PC-3 (cell line): Measurements from ENCODE around the gene ENTREP3. TPM values are rescaled to one million over a fixed set of nuclear protein-coding genes. Genes with fewer than 3 reads are reported as not detected.

Source experiments
- ATAC-seq: fragments of 200-7000 bp; cut with Tn5 transposase; 2 replicates; pipeline ENCODE4 v1.9.1; 2020; ENCODE audit warnings: mild to moderate bottlenecking, moderate library complexity
- BruUV-seq: library from RNA; stranded (reverse); fragments of 400-500 nt; replicated peaks from 2 replicates; lab custom pipeline; 2021; lab: Mats Ljungman, UMichigan
- CTCF ChIA-PET: fragments of 300-600 bp; sonication (Branson Sonifier 250); formaldehyde crosslinking; loops from one replicate; lab custom pipeline; 2022; ENCODE audit warnings: antibody characterized with exemption; lab: Charles Lee
- POLR2A ChIA-PET: fragments of 300-600 bp; sonication (Branson Sonifier 250); formaldehyde crosslinking; loops from one replicate; lab custom pipeline; 2022; ENCODE audit warnings: antibody characterized with exemption; ENCODE audit not compliant: unreplicated experiment; lab: Charles Lee
- DNase-seq: peaks from one replicate; pipeline ENCODE4 v3.0.0-alpha.2; 2015
- H2AFZ ChIP-seq: fragments of 300-600 bp; sonication (generic); 2 replicates; pipeline ENCODE4 v1.6.0; 2016; ENCODE audit warnings: antibody characterized with exemption, low read length
- H3F3A ChIP-seq: fragments of 300-600 bp; sonication (generic); one replicate; pipeline ENCODE4 v1.6.0; 2017; ENCODE audit warnings: antibody characterized with exemption, low read length, control low read depth, mild to moderate bottlenecking; ENCODE audit not compliant: unreplicated experiment
- H3K27ac ChIP-seq: fragments of 300-600 bp; sonication (generic); 2 replicates; pipeline ENCODE4 v1.5.1; 2016; ENCODE audit warnings: mild to moderate bottlenecking, low read length
- H3K27me3 ChIP-seq: fragments of 300-600 bp; sonication (generic); 2 replicates; pipeline ENCODE4 v1.6.1; 2016; ENCODE audit warnings: low read length, mixed read lengths
- H3K36me3 ChIP-seq: fragments of 300-600 bp; sonication (generic); 2 replicates; pipeline ENCODE4 v1.6.1; 2016; ENCODE audit warnings: low read depth, mixed run types, low read length, mixed read lengths
- H3K4me1 ChIP-seq: fragments of 300-600 bp; sonication (generic); 2 replicates; pipeline ENCODE4 v1.5.1; 2016; ENCODE audit warnings: low read length; ENCODE audit not compliant: insufficient read depth
- H3K4me2 ChIP-seq: fragments of 300-600 bp; sonication (generic); 2 replicates; pipeline ENCODE4 v1.6.0; 2016; ENCODE audit warnings: low read length
- H3K4me3 ChIP-seq: fragments of 300-600 bp; sonication (generic); 2 replicates; pipeline ENCODE4 v1.5.1; 2016; ENCODE audit warnings: mild to moderate bottlenecking, low read length, mixed read lengths
- H3K79me2 ChIP-seq: fragments of 300-600 bp; sonication (generic); 2 replicates; pipeline ENCODE4 v1.6.1; 2017; ENCODE audit warnings: low read length, mixed read lengths
- H3K9ac ChIP-seq: fragments of 300-600 bp; sonication (generic); 2 replicates; pipeline ENCODE4 v1.6.0; 2016; ENCODE audit warnings: mild to moderate bottlenecking, low read length
- H3K9me2 ChIP-seq: fragments of 300-600 bp; sonication (generic); replicated peaks from 2 replicates; pipeline ENCODE4 v1.6.1; 2016; ENCODE audit warnings: mixed run types, low read length, mixed read lengths
- H3K9me3 ChIP-seq: fragments of 300-600 bp; sonication (generic); 2 replicates; pipeline ENCODE4 v1.6.1; 2016; ENCODE audit warnings: low read length, mixed read lengths
- H4K20me1 ChIP-seq: fragments of 300-600 bp; sonication (generic); 2 replicates; pipeline ENCODE4 v1.6.1; 2016; ENCODE audit warnings: low read length, mixed read lengths
- CTCF ChIP-seq: fragments of 300-600 bp; sonication (generic); conservative IDR thresholded peaks from 2 replicates; pipeline ENCODE4 v1.5.1; 2017; ENCODE audit warnings: antibody characterized with exemption, low read depth, mild to moderate bottlenecking, low read length
- EZH2 ChIP-seq: fragments of 300-600 bp; sonication (generic); IDR thresholded peaks from one replicate; pipeline ENCODE4 v1.6.1; 2017; ENCODE audit warnings: antibody characterized with exemption, mild to moderate bottlenecking, low read length; ENCODE audit not compliant: unreplicated experiment
- EZH2phosphoT487 ChIP-seq: fragments of 300-600 bp; sonication (generic); IDR thresholded peaks from 2 replicates; pipeline ENCODE4 v1.6.1; 2018; ENCODE audit warnings: mild to moderate bottlenecking, antibody characterized with exemption, low read length, borderline replicate concordance
- intact Hi-C: fragments of 100-400 bp; cut with micrococcal nuclease; formaldehyde crosslinking; loops from 2 replicates; pipeline ENCODE4 v1.9.0; 2023
- total RNA-seq: library from RNA; depleted of rRNA; stranded (reverse); fragments of >200 nt; gene quantifications from 2 replicates; pipeline ENCODE4 v1.2.3, GENCODE V29; 2014

Gene ENTREP3
- total RNA-seq, 1 experiment from 2014 or later, result 30.9 TPM

DNA sequence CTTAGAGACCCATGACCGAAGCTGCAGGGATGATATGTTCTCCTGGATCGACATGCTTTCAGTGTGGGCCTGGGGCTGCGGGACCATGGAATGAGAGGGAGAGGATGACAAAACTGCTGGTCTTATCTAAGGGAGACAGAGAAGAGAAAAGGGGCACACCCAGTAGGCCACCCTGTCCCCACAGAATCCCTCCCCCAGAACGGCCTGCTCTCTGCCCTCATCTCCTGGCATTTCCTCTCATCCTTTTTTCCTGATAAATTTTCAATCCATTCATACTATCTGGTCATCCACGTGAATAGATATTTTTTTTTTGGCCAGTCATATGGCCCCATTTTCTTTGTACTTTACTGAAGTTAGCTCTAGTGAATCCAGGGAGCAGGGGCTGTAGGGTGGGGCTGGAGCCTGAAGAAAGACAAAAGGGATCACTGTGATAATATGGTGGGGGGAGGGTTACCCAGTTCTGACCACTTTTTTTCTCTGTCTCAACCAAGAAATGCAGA lies 46.1 kb upstream of the ENTREP3 start, which contains the start of gene PKLR:
Gene PKLR (minus strand): TSS at position 97 of the 500 bp plus-strand sequence. CDS start 43 bp downstream, at position 54.
- no TSS peak for BruUV-seq
- H3K4me1 ChIP-seq, result peaks cover 4% of the 10 kb centered on the region; the same call in 1 of the 2 replicates
- CTCF ChIA-PET, result no interaction called here
- H3K9me3 ChIP-seq, result no peaks in the 10 kb centered on the region
- no peaks in the 10 kb centered on the region for H4K20me1 ChIP-seq
- H3K4me3 ChIP-seq, result no peak within 1 kb of the TSS
- no peak within 1 kb of the TSS for H3K9ac ChIP-seq
- H3K79me2 ChIP-seq, result no peaks in the 10 kb centered on the region
- ATAC-seq (no peak), DNase-seq (no peak)
- no peaks in the 10 kb centered on the region for H3F3A ChIP-seq
- H3K27ac ChIP-seq, result no peak within 1 kb of the TSS
- H2AFZ ChIP-seq, result no peak within 1 kb of the TSS
- H3K27me3 ChIP-seq, result no peaks in the 10 kb centered on the region
- TF ChIP-seq CTCF (no peak), EZH2 (no peak), EZH2phosphoT487 (no peak)
- H3K36me3 ChIP-seq, result no peaks in the 10 kb centered on the region
- POLR2A ChIA-PET, result interaction anchor here (0.6 kb wide), 1 partner anchor 401 kb away, joined by 4 read pairs; no protein-coding TSS in a partner anchor
- no peaks in the 10 kb centered on the region for H3K9me2 ChIP-seq
- no peak within 1 kb of the TSS for H3K4me2 ChIP-seq
- intact Hi-C loops, result no loop called here

GRCh38 chr1:155300553-155301329 lies 45.5 kb upstream of the ENTREP3 start:
- Histone ChIP-seq H3K9ac (no peak overlapping the region), H3K9me2 (no peaks in the 10 kb centered on the region), H3K4me3 (no peak overlapping the region), H3K79me2 (no peaks in the 10 kb centered on the region), H3K4me2 (no peak overlapping the region), H3K27ac (no peak overlapping the region), H3K9me3 (no peaks in the 10 kb centered on the region), H2AFZ (no peak overlapping the region), H3K27me3 (no peaks in the 10 kb centered on the region), H3K4me1 (peaks cover under 1% of the 10 kb centered on the region; the same call in 1 of the 2 replicates), H3F3A (no peaks in the 10 kb centered on the region), H3K36me3 (no peaks in the 10 kb centered on the region), H4K20me1 (no peaks in the 10 kb centered on the region)
- DNase-seq (no peak), ATAC-seq (no peak)
- intact Hi-C loops, result no loop called here
- BruUV-seq, result no TSS peak
- TF ChIP-seq EZH2 (no peak), CTCF (no peak)
- ChIA-PET POLR2A (no interaction called here), CTCF (interaction anchor here (0.6 kb wide), 1 partner anchor 177 kb away, joined by 3 read pairs; no protein-coding TSS in a partner anchor)

DNA sequence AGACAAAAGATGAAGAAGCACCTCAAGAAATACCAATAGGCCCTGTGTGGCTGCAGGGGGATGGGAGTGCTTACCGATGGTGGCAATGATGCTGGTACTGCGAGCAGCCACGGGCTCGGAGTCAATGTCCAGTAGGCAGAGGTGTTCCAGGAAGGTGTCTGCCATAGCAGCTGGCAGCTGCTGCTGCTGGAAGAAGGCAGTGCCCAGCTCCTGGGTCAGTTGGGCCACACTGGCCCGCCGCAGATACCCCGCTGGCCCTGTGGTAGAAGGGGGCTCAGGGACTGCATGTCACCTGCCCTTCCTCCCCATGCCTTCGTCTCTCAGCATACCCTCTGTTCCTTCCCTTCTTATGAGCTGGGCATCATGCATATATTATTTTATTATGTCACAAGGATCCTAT lies 44.7 kb upstream of the ENTREP3 start:
- Histone ChIP-seq H3K36me3 (no peaks in the 10 kb centered on the region), H2AFZ (no peak overlapping the region), H3K9me3 (no peaks in the 10 kb centered on the region), H3K9me2 (no peaks in the 10 kb centered on the region), H3K4me3 (no peak overlapping the region), H3F3A (no peaks in the 10 kb centered on the region), H3K27ac (no peak overlapping the region), H3K4me1 (no peaks in the 10 kb centered on the region), H3K4me2 (no peak overlapping the region), H4K20me1 (no peaks in the 10 kb centered on the region), H3K27me3 (no peaks in the 10 kb centered on the region), H3K9ac (no peak overlapping the region), H3K79me2 (no peaks in the 10 kb centered on the region)
- CTCF ChIA-PET, result interaction anchor here (0.5 to 0.6 kb wide), 2 partner anchors 56 to 177 kb away, joined by 3 read pairs; no protein-coding TSS in a partner anchor
- no TSS peak for BruUV-seq
- intact Hi-C loops, result no loop called here
- DNase-seq (no peak), ATAC-seq (no peak)
- TF ChIP-seq EZH2phosphoT487 (no peak), CTCF (no peak), EZH2 (no peak)
- POLR2A ChIA-PET, result no interaction called here
